NCI-H128 (cell line): ENCODE measurements around the gene XRCC4.
A peak's percentile ranks its signal among the peaks of the same experiment; 100 is the strongest.
"Not testable (repeated sequence)": the region's sequence is repeated elsewhere in the genome, so short reads cannot be mapped to it uniquely, and the experiment has no call there.

ENCODE experiments used
- DNase-seq: peaks from one replicate; lab custom pipeline; 2025; ENCODE audit not compliant: unreplicated experiment; lab: John Stamatoyannopoulos, UW

Gene XRCC4

GRCh38 chr5:83076742-83077661 is at the start of gene XRCC4, which contains the start of gene TMEM167A:
Gene XRCC4, plus strand, starts transcription at chr5:83077547. Its CDS starts 27,373 bp downstream, at chr5:83104920.
Gene TMEM167A, minus strand, starts transcription at chr5:83077394. Its CDS starts 71 bp downstream, at chr5:83077323.
- peak; percentile 87 for DNase-seq

GRCh38 chr5:83029912-83030311 is 47.4 kb upstream of the XRCC4 start:
- no peak for DNase-seq

- no peak for DNase-seq
These were observed 46.0 kb upstream of the XRCC4 start for GRCh38 chr5:83031381-83031780.

GRCh38 chr5:83034036-83034435 is 43.3 kb upstream of the XRCC4 start:
- DNase-seq, result no peak

- no peak for DNase-seq
These were observed 42.7 kb upstream of the XRCC4 start for GRCh38 chr5:83034528-83035207.

- no peak for DNase-seq
These were observed 41.8 kb upstream of the XRCC4 start for GRCh38 chr5:83035373-83036100.

GRCh38 chr5:83036991-83037575 is 40.3 kb upstream of the XRCC4 start:
- DNase-seq, result no peak

GRCh38 chr5:83038924-83039323 is 38.4 kb upstream of the XRCC4 start:
- no peak for DNase-seq

- DNase-seq, result no peak
These were observed 34.8 kb upstream of the XRCC4 start for GRCh38 chr5:83042507-83042906.

- no peak for DNase-seq
These were observed 32.4 kb upstream of the XRCC4 start for GRCh38 chr5:83044926-83045325.

GRCh38 chr5:83048277-83048676 is 29.1 kb upstream of the XRCC4 start:
- no peak for DNase-seq

GRCh38 chr5:83048811-83049210 is 28.5 kb upstream of the XRCC4 start:
- no peak for DNase-seq

GRCh38 chr5:83049370-83049885 is 27.9 kb upstream of the XRCC4 start:
- DNase-seq, result no peak

- no peak for DNase-seq
These were observed 26.5 kb upstream of the XRCC4 start for GRCh38 chr5:83050723-83051340.

GRCh38 chr5:83055166-83055565 is 22.2 kb upstream of the XRCC4 start:
- no peak for DNase-seq

- no peak for DNase-seq
These were observed 18.6 kb upstream of the XRCC4 start for GRCh38 chr5:83058726-83059125.

GRCh38 chr5:83059341-83059740 is 18.0 kb upstream of the XRCC4 start:
- no peak for DNase-seq

- no peak for DNase-seq
These were observed 10.7 kb upstream of the XRCC4 start for GRCh38 chr5:83066548-83067110.

- DNase-seq, result not testable (repeated sequence)
These were observed 10.0 kb upstream of the XRCC4 start for GRCh38 chr5:83067377-83067776.
